Loucy (cell line): ENCODE results near the gene FMN1.

Experiments used
- EZH2phosphoT487 ChIP-seq: fragments of 200-600 bp; IDR thresholded peaks from 2 replicates; pipeline ENCODE4 v1.6.1; 2018; ENCODE audit warnings: antibody characterized with exemption, mild to moderate bottlenecking, moderate library complexity, borderline replicate concordance
- TF ChIP-seq, protein P1 (sequence below): fragments of 200-600 bp; sonication (generic); conservative IDR thresholded peaks from 2 replicates; pipeline ENCODE4 v1.5.1; 2014; ENCODE audit warnings: mild to moderate bottlenecking, antibody characterized with exemption, low read length

DNA sequence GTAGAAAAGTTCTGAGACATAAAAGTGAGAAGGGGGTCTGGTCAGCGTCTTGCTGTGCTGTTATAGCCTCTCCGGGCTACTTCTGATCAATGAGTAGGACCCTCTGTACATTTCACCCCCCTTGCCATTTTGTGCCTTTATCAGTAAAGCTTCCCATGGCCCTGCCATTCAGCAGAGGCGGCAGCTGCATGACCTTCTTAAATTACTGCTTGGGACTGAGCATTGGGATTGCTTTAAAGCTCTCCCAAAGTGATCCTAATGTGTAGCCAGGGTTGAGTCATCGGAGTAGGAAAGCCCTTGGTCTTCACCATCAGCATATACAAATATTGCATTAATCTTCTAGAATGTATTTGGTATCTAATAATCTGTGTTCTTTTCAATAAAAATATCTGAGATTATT lies 70.2 kb downstream of the FMN1 start:
- TF ChIP-seq, protein P1, sequence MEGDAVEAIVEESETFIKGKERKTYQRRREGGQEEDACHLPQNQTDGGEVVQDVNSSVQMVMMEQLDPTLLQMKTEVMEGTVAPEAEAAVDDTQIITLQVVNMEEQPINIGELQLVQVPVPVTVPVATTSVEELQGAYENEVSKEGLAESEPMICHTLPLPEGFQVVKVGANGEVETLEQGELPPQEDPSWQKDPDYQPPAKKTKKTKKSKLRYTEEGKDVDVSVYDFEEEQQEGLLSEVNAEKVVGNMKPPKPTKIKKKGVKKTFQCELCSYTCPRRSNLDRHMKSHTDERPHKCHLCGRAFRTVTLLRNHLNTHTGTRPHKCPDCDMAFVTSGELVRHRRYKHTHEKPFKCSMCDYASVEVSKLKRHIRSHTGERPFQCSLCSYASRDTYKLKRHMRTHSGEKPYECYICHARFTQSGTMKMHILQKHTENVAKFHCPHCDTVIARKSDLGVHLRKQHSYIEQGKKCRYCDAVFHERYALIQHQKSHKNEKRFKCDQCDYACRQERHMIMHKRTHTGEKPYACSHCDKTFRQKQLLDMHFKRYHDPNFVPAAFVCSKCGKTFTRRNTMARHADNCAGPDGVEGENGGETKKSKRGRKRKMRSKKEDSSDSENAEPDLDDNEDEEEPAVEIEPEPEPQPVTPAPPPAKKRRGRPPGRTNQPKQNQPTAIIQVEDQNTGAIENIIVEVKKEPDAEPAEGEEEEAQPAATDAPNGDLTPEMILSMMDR: no peak
- TF ChIP-seq EZH2phosphoT487: no peak
